HG03571 (cell line): ENCODE measurements around the gene RAVER1.
A peak's percentile ranks its signal among the peaks of the same experiment; 100 is the strongest.

ENCODE experiments used
- ATAC-seq: cut with Tn5 transposase; IDR thresholded peaks from one replicate; pipeline ENCODE4 v1.9.1; 2021; ENCODE audit not compliant: unreplicated experiment

Gene RAVER1

DNA sequence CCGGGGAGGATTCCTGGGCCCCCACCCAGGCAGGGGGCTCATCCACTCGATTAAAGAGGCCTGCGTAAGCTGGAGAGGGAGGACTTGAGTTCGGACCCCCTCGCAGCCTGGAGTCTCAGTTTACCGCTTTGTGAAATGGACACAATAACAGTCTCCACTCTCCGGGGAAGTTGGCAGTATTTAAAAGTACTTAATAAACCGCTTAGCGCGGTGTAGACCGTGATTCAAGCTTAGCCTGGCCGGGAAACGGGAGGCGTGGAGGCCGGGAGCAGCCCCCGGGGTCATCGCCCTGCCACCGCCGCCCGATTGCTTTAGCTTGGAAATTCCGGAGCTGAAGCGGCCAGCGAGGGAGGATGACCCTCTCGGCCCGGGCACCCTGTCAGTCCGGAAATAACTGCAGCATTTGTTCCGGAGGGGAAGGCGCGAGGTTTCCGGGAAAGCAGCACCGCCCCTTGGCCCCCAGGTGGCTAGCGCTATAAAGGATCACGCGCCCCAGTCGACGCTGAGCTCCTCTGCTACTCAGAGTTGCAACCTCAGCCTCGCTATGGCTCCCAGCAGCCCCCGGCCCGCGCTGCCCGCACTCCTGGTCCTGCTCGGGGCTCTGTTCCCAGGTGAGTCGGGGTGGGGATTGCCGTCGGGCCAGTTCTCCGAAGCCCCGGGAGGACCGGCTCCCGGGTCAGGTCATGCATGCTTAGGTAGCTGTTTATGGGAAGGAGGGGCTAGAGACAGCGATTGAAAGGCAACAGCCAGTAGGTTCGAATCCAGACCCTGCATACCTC is 62.5 kb downstream of the RAVER1 start, which contains the start of gene ICAM1:
Gene ICAM1, plus strand, starts transcription at position 505 of the 779 bp plus-strand sequence. Its CDS starts 40 bp downstream, at position 545.
- peak; percentile 43 for ATAC-seq

DNA sequence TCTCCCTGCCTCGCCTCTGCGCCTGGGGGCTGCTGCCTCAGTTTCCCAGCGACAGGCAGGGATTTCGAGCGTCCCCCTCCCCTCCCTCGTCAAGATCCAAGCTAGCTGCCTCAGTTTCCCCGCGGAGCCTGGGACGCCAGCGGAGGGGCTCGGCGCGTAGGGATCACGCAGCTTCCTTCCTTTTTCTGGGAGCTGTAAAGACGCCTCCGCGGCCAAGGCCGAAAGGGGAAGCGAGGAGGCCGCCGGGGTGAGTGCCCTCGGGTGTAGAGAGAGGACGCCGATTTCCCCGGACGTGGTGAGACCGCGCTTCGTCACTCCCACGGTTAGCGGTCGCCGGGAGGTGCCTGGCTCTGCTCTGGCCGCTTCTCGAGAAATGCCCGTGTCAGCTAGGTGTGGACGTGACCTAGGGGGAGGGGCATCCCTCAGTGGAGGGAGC is 63.1 kb downstream of the RAVER1 start:
- peak; percentile 41 for ATAC-seq

DNA sequence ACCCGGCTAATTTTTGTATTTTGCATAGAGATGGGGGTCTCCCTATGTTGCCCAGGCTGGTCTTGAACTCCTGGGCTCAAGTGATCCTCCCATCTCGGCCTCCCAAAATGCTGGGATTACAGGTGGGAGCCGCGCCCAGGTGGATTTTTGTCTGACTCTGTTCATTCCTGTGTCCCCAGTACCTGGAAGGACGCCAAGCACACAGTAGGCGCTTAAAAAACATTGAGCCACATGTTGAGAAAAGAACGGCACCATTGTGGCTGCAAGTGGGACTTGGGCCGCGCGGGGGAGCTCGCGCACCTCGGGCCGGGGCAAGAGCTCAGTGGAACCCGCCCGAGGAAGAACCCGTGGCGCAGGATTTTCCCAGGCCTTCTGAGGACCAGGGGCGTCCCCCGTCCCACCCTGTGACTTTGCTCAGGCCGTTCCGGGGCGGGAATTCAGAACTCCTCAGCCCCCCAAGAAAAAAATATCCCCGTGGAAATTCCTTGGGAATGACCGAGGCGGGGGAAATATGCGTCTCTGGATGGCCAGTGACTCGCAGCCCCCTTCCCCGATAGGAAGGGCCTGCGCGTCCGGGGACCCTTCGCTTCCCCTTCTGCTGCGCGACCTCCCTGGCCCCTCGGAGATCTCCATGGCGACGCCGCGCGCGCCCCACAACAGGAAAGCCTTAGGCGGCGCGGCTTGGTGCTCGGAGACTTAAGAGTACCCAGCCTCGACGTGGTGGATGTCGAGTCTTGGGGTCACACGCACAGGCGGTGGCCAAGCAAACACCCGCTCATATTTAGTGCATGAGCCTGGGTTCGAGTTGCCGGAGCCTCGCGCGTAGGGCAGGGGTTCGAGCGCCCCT is 63.8 kb downstream of the RAVER1 start:
- ATAC-seq = no peak

DNA sequence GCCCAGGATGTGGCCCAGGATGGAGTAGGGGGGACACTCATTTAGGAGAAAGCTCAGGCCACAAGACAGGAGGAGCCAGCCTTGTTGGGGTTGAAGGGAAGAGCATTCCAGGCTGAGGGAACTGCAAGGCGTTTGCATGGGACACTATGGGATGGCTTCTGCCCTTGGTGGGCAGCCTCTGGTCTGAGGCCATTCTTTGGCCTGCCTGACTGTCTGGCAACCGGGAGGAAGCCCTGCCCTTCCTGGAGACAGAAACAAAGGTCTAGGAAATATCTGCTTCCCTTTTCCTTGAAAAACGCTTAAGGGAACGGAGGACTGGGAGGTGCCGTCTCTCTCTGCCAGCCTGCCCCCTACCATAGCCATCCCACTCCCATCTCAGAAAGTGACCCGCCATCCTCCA is 65.3 kb downstream of the RAVER1 start:
- ATAC-seq = no peak

DNA sequence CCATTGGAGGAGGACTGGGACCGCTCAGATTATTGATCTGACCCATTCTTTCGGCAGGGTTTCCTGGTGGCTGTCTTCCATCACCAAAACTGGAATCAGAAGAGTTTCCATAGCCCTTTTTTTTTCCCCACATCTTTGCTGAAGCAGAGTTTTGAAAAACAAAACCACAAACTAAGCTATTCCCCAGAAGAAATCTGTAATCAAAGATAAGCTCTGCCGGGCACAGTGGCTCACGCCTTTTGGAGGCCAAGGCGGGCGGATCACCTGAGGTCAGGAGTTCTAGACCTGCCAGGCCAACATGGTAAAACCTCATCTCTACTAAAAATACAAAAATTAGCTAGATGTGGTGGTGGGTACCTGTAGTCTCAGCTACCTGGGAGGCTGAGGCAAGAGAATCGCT is 66.6 kb downstream of the RAVER1 start:
- no peak for ATAC-seq
